GM12801 (cell line): ENCODE results near the gene FTO.

Experiments
- CTCF ChIP-seq: IDR thresholded peaks from one replicate; pipeline ENCODE4 v1.5.1; 2011; ENCODE audit warnings: control low read depth; ENCODE audit not compliant: insufficient read length; ENCODE audit errors: extremely low read depth

Gene FTO

GRCh38 chr16:53703590-53704444 lies at the start of gene FTO, which contains the start of gene RPGRIP1L:
FTO (plus strand) TSS chr16:53704156.
RPGRIP1L (minus strand) TSS chr16:53703859; CDS start chr16:53700723, 3,136 bp downstream.
- no peak for TF ChIP-seq CTCF

- no peak for TF ChIP-seq CTCF
Measured at GRCh38 chr16:53654946-53655345, 49.0 kb upstream of the FTO start.

- no peak for TF ChIP-seq CTCF
Measured at GRCh38 chr16:53662072-53662471, 41.9 kb upstream of the FTO start.

DNA sequence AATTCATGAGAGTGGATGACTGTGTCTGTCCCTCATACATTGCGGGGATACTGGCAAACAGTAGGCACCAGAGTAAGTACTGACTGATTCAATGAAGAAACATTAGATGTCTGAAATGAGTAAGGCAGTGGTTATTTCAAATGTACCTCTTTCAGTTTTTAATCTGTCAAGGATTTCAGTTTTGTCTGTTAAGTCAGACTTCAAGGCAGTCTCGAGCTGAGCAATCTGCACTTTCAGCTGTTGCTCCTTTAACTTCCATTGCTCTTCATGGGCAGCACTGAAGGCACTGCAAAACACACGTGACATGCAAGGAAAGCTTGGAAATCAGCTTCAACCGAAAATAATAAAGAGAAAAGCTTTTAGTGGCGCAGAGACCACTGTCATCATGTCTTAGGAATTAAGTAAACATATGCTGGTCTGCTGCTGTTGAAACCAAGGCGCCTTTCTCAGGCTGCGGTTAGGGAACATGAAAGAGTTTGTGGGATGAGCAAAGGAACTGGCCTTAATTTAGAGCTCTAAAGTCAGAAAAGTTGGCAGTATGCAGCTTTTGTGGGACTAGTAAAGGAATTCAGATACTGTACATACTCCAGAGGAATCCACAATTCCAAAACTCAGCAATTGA lies 39.1 kb upstream of the FTO start:
- TF ChIP-seq CTCF = no peak

DNA sequence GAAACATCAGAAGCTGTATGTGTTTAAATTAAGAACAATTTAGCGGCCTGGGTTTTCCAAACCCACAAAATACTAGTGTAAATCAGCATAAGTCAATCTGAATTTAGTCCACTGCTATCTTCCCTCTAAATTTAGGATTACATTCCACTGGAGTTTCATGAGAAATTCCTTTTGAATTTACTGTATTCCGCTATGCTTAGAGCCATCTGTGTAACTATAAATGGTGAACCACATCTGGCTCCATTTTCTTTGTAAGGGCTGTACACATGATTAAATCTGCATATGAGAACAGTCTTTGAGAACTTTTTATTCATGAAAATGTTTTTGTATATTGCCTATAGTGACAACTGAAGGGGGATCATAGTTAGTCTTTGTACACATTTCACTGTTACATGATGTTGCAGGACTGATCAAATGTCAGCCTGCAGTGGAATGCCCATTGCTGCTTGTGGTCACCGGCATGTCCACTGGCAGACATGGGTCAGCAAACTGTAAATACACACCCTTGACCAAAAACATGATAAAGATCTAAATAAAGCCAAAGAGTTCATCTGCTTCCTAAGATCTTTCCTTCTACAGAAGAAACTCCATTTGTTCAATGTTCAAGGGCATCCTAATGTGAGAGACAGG lies 37.1 kb upstream of the FTO start:
- no peak for TF ChIP-seq CTCF

GRCh38 chr16:53668869-53669268 lies 35.1 kb upstream of the FTO start:
- no peak for TF ChIP-seq CTCF

DNA sequence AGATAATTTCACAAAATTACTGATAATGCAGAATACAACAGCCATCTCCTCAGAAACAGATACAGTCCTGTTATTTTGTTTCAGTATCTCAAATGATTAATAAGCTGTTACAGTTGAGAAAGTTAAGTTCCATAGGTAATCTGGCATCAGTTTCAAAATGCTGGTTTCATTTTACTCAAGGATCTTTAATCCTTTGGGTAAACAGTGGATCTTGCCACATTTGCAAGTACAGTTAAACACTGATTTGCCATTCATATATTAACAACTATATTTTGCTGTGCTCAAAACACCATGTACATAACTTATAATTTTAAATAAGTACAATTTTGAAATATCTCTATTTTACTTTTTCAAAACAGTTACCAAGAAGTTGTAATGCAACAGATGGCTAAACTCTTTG lies 31.5 kb upstream of the FTO start:
- no peak for TF ChIP-seq CTCF
